Astrocyte (in vitro differentiated cells and primary cell): Measurements from ENCODE around the gene CSPG4. TPM values are rescaled to one million over a fixed set of nuclear protein-coding genes. Genes with fewer than 3 reads are reported as not detected.

Experiments
- DNase-seq: peaks from one replicate; pipeline ENCODE4 v3.0.0-alpha.2; 2010; ENCODE audit warnings: low read depth
- FAIRE-seq: peaks from 2 replicates; lab custom pipeline; 2011; peaks lifted over from hg19 to GRCh38; lab: Jason Lieb, UNC
- H2AFZ ChIP-seq: 2 replicates; pipeline ENCODE4 v1.6.0; 2012; ENCODE audit warnings: low read depth, low read length, inconsistent platforms
- H3K27ac ChIP-seq: 2 replicates; pipeline ENCODE4 v1.5.1; 2011; ENCODE audit warnings: low read depth, low read length, inconsistent platforms
- H3K27me3 ChIP-seq: 2 replicates; pipeline ENCODE4 v1.6.0; 2011; ENCODE audit warnings: low read length, inconsistent platforms; ENCODE audit not compliant: insufficient read depth
- H3K36me3 ChIP-seq: 2 replicates; pipeline ENCODE4 v1.5.1; 2011; ENCODE audit warnings: low read length, inconsistent platforms; ENCODE audit not compliant: insufficient read depth
- H3K4me1 ChIP-seq: 2 replicates; pipeline ENCODE4 v1.5.1; 2011; ENCODE audit warnings: low read length, inconsistent platforms; ENCODE audit not compliant: insufficient read depth
- H3K4me2 ChIP-seq: 2 replicates; pipeline ENCODE4 v1.6.0; 2012; ENCODE audit warnings: low read length, inconsistent platforms
- H3K4me3 ChIP-seq: 2 replicates; pipeline ENCODE4 v1.5.1; 2011; ENCODE audit warnings: low read depth, mild to moderate bottlenecking, low read length, inconsistent platforms; ENCODE audit not compliant: insufficient read depth
- H3K79me2 ChIP-seq: 2 replicates; pipeline ENCODE4 v1.6.0; 2012; ENCODE audit warnings: mild to moderate bottlenecking, low read length, inconsistent platforms; ENCODE audit not compliant: insufficient read depth
- H3K9ac ChIP-seq: 2 replicates; pipeline ENCODE4 v1.6.0; 2012; ENCODE audit warnings: mild to moderate bottlenecking, low read length, inconsistent platforms
- H3K9me3 ChIP-seq: 2 replicates; pipeline ENCODE4 v1.5.1; 2012; ENCODE audit warnings: low read depth, mild to moderate bottlenecking, low read length, inconsistent platforms; ENCODE audit not compliant: insufficient read depth
- H4K20me1 ChIP-seq: 2 replicates; pipeline ENCODE4 v1.6.0; 2012; ENCODE audit warnings: low read length, inconsistent platforms; ENCODE audit not compliant: insufficient read depth
- H3K27ac Mint-ChIP-seq: one replicate; pipeline ENCODE4 v1.8.0; 2021; ENCODE audit warnings: mild to moderate bottlenecking, mixed read lengths; ENCODE audit not compliant: unreplicated experiment
- H3K27me3 Mint-ChIP-seq: one replicate; pipeline ENCODE4 v1.8.0; 2021; ENCODE audit warnings: low read depth, mixed read lengths; ENCODE audit not compliant: unreplicated experiment
- H3K36me3 Mint-ChIP-seq: one replicate; pipeline ENCODE4 v1.8.0; 2021; ENCODE audit warnings: low read depth, mixed read lengths; ENCODE audit not compliant: unreplicated experiment
- H3K4me1 Mint-ChIP-seq: one replicate; pipeline ENCODE4 v1.8.0; 2021; ENCODE audit warnings: low read depth, mixed read lengths; ENCODE audit not compliant: unreplicated experiment
- H3K4me3 Mint-ChIP-seq: one replicate; pipeline ENCODE4 v1.8.0; 2021; ENCODE audit warnings: mild to moderate bottlenecking, moderate library complexity, mixed read lengths; ENCODE audit not compliant: unreplicated experiment
- H3K9me3 Mint-ChIP-seq: one replicate; pipeline ENCODE4 v1.8.0; 2021; ENCODE audit warnings: mild to moderate bottlenecking, mixed read lengths; ENCODE audit not compliant: unreplicated experiment
- CTCF ChIP-seq: IDR thresholded peaks from 2 replicates; pipeline ENCODE4 v1.5.1; 2011; ENCODE audit warnings: low read depth, mild to moderate bottlenecking, inconsistent platforms, low read length, moderate library complexity; ENCODE audit not compliant: insufficient read depth
- EZH2 ChIP-seq: IDR thresholded peaks from 2 replicates; pipeline ENCODE4 v1.6.1; 2012; ENCODE audit warnings: mild to moderate bottlenecking, low read length, inconsistent platforms; ENCODE audit not compliant: insufficient read depth
- total RNA-seq: library from RNA; stranded (reverse); gene quantifications from 2 replicates; pipeline ENCODE4 v1.2.1, GENCODE V29; 2021

The CSPG4 gene
- total RNA-seq, 1 donor from 2014 or later, result 26.9 TPM

GRCh38 chr15:75721923-75722870 lies 9.5 kb upstream of the CSPG4 start:
- peaks cover 10% of the 10 kb centered on the region for H3K4me1 Mint-ChIP-seq
- H3K4me3 Mint-ChIP-seq, result no peak overlapping the region
- TF ChIP-seq EZH2 (no peak), CTCF (no peak)
- Histone ChIP-seq H3K9ac (no peak overlapping the region), H4K20me1 (no peaks in the 10 kb centered on the region), H3K4me1 (peaks cover 23% of the 10 kb centered on the region), H2AFZ (no peak overlapping the region), H3K4me2 (no peak overlapping the region), H3K9me3 (no peaks in the 10 kb centered on the region), H3K79me2 (no peaks in the 10 kb centered on the region), H3K36me3 (no peaks in the 10 kb centered on the region), H3K27me3 (no peaks in the 10 kb centered on the region), H3K27ac (no peak overlapping the region), H3K4me3 (no peak overlapping the region)
- no peaks in the 10 kb centered on the region for H3K9me3 Mint-ChIP-seq
- peaks cover 8% of the 10 kb centered on the region for H3K27me3 Mint-ChIP-seq
- peak overlapping the region; percentile 41 for H3K27ac Mint-ChIP-seq
- FAIRE-seq, result no peak
- H3K36me3 Mint-ChIP-seq, result no peaks in the 10 kb centered on the region
- no peak for DNase-seq

GRCh38 chr15:75721480-75721922 lies 8.9 kb upstream of the CSPG4 start:
- no peaks in the 10 kb centered on the region for H3K36me3 ChIP-seq
- no peak overlapping the region for H3K4me3 ChIP-seq
- TF ChIP-seq CTCF, result no peak
- TF ChIP-seq EZH2, result no peak
- H3K4me2 ChIP-seq, result no peak overlapping the region
- H2AFZ ChIP-seq, result no peak overlapping the region
- Mint-ChIP-seq H3K27me3 (peaks cover 8% of the 10 kb centered on the region), H3K9me3 (no peaks in the 10 kb centered on the region), H3K4me3 (peak overlapping the region; percentile 34), H3K27ac (no peak overlapping the region), H3K4me1 (peaks cover 10% of the 10 kb centered on the region), H3K36me3 (no peaks in the 10 kb centered on the region)
- peaks cover 23% of the 10 kb centered on the region for H3K4me1 ChIP-seq
- H3K27ac ChIP-seq, result no peak overlapping the region
- no peaks in the 10 kb centered on the region for H4K20me1 ChIP-seq
- H3K27me3 ChIP-seq, result no peaks in the 10 kb centered on the region
- FAIRE-seq, result no peak
- H3K9me3 ChIP-seq, result no peaks in the 10 kb centered on the region
- DNase-seq, result no peak
- H3K9ac ChIP-seq, result no peak overlapping the region
- H3K79me2 ChIP-seq, result no peaks in the 10 kb centered on the region
